Measurements from ENCODE around the gene ZNF277.
A peak's percentile ranks its signal among the peaks of the same experiment; 100 is the strongest.

ZNF277 gene

DNA sequence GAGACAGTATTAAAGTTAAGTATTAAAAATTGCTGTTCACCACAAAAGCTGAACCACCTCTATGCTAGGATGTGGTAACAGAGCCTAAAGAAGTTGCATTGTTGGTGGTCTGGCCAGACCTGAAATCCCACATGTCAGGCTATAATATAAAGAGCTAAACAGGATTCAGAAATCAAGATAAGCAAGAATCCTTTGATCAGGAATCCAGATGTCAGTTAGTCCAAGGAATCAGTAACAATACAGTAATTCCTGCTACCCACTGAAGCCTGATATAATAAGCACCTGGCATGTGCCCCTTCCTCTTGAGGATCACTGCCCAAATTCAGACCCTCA is 48.9 kb downstream of the ZNF277 start:
- DNase-seq = no peak

DNA sequence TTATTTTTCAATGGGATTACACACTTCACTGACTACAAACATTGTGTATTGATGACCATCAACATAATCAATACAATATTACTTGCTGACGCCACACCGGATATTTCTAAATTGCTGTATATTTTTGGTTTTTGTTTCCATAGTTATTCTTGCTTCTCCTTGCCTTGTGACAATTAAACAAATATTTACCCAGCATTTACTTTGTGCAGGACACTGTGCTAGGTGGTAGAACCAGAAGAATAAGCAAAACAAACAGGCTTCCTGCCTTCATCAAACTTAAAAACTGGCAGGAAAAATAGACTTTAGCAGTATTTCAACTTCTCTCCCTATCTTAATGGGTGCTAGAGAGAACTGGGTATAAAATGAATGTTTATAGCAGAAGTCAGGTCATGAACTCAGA is 50.6 kb downstream of the ZNF277 start:
- no peak for DNase-seq

GRCh38 chr7:112260911-112261310 is 54.4 kb downstream of the ZNF277 start:
- DNase-seq = no peak

DNA sequence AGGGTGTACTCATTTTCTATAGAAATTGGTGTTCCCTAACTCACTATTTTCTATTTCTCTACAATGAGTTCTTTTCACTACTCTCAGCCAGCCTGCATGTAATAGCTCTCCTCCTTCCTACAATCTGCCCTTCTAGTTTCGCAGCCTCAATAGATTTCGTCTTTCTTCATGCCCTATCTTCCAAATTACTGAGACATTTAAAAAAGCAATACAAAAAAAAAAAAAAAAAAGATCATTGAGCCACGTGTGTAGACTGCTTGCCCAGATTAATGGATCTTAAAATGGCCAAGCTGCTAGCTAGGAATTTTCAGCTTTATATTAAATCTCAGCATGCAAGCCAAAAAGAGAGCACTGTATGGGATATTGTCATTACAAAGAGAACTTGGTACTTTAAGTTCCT is 55.5 kb downstream of the ZNF277 start:
- DNase-seq = no peak

- no peak for DNase-seq
Measured at GRCh38 chr7:112262855-112263487, 56.5 kb downstream of the ZNF277 start.

DNA sequence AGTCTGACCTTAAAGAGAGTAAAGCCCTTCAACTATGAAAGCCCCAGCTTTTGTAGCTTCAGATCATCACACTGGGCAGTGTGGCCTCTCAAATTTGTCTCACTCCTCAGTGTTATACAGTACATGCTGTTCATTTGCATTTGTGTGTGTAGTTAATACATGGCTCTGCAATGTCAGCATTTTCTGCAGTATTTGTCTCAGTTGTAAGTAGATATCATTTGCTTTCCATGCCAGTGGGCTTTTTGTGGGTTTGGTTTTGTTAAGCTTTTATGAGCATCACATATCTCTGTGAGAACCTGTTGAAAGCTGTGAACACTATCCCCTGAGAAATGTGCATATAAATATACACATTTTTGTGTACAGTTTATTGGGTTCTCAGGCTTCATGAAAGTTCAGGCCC is 57.0 kb downstream of the ZNF277 start:
- no peak for DNase-seq

GRCh38 chr7:112266141-112266540 is 59.6 kb downstream of the ZNF277 start:
- no peak for DNase-seq

DNA sequence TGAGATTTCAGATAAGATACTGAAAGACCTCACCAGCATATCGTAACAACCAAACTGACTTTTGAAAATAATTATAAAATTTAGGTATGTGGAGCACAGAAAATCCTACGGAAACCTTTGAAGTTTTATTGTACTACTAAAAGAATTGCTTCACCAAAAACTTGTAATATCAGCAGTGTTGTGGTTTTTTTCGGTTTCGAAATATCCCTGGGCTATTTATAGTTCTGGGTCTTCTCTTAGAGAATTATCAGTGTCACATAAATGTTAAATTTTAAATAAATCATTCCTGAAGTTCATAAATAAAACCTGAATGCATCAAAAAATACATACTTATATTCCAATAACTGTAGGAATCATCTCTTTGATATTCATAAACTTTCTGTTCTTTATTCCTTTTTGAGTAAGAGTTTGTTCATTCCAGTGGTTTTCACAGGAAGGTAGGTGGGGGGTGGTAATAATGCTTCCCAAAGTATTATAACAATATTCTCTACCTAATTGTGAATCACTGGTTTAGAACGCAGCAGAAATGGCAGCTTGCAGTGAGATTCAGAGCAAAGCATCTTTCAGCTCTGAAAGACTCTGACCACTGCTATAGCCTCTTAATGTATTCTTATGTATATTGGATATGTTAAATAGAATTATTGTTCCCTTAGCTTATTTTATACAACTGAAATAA is 60.2 kb downstream of the ZNF277 start:
- DNase-seq = no peak

GRCh38 chr7:112267944-112268691 is 61.6 kb downstream of the ZNF277 start:
- DNase-seq = no peak

DNA sequence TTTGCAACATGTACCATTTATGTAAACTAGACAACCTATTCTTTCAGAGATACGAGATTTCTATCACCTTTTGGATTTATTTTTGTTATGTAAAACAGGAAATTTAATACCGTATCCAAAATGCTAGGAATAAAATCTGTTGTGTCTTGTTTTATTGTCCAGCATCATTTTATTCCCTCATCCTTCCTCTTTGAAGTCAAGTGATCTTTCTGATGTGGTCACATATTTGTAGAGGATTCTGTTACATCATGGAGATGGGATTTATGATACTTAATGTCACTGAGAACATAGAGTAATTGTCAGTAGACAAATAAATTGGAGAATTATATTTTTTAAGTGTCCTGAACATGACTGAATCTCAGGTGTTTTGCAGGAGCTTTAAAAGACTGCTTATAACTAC is 64.7 kb downstream of the ZNF277 start:
- DNase-seq = peak; percentile 77

DNA sequence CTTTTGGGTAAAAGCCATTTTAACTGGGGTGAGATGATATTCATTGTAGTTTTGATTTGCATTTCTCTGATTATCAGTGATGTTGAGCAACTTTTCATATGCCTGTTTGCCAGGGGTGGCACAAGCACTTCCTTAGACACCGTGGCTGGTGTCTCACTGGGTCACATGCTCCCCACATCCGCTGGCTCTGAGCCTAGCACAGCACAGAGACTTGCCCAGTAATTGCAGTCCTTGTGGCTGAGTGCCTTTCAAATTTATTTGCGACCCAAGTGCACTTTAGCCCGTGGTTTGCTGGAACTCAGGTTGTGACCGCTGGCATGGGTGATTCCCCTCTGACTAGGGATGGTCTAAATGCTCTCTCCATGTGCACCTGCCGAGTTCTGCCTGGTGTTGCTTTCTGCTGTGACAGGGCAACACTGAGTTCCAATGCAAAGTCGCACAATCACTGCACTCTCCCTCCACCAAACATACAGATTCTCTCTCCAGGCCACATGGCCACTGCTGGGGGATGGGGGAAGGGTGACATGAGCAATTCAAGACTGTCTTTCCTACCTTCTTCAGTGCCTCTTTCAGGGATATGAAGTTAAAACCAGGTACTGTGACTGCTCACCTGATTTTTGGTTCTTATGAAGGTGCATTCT is 66.5 kb downstream of the ZNF277 start:
- peak; percentile 64 for DNase-seq

DNA sequence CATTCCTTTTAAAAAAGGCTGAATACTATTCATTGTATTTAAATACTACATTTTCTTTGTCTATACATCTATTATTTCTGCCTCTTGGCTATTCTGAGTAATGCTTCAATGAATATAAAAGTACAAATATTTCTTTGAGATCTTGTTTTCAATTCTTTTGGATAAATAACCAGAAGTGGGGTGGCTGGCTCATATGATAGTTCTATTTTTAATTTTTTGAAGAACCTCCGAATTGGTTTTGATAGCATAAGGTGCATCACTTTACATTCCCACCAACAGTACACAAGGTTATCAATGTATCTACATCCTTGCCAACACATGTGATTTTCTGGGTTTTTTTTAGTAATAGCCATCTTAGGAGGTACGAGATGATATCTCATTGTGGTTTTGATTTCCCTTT is 72.5 kb downstream of the ZNF277 start:
- DNase-seq = no peak

DNA sequence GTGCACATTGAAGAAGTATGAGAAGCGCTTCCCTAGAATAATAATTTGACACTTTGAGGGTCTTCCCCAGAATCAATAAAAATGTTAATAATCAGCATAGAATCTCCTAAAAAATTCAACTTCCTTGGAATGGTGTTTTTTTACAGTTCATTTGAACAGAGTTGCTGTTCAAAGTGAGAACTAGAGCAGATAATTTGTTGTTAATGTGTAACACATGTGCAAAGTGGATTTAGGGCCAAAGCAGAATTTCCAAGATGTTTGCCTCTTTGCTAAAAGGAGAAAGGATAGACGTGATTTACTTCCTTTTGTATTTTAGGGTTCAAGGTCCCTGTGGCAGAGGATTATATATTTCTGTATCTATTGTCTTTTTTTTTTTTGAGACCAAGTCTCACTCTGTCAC is 73.8 kb downstream of the ZNF277 start:
- no peak for DNase-seq

DNA sequence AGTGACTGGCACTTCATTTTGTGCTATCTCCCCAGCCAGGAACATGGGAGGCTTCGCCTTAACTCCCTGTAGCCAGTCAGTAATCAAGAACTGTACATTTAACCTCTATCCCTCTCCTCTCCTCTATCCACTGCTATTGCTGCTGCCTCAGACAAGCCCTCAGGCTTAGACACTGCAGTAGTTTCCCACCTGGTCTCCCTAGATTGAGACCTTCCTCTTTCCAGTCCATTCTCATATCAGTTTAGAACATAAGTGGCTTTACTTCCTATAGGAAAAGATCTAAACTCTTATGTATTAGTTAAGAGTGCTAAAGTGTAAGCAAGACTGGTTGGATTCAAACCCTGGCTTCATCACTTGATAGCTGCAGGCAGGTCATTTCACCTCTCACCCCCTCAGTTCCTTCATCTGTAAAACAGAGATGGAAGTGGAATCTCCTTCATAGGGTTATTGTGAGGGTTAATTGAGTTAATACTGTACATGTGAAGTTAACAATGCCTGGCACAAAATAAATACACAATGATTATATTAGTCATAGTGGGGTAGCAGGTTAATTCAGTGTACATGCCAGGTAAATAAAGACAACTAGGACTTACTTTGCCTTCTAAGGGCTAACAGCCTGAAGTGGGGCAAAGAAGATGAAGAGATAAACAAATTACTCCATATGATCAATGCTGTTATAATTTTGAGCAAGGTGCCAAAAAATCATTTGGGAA is 76.1 kb downstream of the ZNF277 start:
- no peak for DNase-seq

DNA sequence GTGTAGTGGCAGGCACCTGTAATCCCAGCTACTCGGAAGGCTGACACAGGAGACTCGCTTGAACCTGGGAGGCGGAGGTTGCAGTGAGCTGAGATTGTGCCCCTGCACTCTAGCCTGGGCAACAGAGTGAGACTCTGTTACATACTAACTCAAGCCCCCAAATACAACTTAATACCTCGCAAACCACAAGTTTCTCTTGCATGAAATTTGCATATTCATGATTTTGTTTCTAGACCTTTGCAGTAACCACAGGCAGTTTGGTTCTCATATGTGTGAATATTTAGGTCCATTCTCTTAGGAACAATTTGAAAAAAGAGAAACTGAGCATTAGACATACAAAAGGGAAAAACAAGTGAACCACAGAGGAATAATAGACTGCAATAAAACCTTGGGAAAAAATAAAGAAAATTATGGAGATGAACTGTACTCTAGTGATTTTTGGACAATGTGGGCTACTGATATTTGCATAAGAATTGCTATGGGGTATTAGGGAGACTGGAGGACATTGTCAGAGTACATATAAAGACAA is 77.0 kb downstream of the ZNF277 start:
- DNase-seq = no peak

GRCh38 chr7:112286250-112287086 is 80.0 kb downstream of the ZNF277 start:
- DNase-seq = peak; percentile 29

- DNase-seq = no peak
Measured at GRCh38 chr7:112288301-112288700, 81.8 kb downstream of the ZNF277 start.

DNA sequence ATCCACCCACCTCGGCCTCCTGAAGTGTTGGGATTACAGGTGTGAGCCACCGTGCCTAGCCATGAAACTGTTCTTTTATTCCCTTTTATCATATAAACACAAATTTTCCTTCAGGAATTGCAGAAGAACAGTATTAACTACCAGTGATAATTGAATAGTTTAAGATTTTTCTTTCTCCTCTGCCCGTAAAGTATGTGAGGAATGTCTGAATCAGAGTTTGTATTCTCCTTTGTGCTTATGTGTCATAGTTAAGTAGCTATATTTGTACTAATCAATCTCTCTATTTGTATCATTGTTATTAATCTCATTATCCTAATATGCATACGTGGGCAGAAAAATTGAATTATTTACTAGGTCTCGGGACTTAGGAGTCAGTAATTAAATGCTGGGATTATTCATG is 83.6 kb downstream of the ZNF277 start:
- DNase-seq = no peak

- DNase-seq = no peak
Measured at GRCh38 chr7:112292162-112292561, 85.7 kb downstream of the ZNF277 start.

DNA sequence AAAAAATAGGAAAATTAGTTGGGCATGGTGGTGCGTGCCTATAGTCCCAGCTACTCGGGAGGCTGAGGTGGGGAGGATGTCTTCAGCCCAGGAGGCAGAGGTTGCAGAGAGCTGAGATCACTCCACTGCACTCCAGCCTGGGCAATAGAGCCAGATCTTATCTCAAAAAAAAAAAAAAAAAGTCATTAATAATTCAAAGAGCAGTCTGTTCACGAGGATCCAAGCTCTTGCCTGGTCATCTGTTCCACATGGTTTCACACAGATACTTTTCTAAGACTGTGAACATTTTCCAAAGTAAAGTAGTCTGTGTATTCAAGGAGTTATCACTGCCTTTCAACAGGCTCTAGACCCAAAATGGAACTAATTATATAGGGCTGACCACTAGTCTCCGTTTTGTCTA is 86.9 kb downstream of the ZNF277 start:
- DNase-seq = no peak

DNA sequence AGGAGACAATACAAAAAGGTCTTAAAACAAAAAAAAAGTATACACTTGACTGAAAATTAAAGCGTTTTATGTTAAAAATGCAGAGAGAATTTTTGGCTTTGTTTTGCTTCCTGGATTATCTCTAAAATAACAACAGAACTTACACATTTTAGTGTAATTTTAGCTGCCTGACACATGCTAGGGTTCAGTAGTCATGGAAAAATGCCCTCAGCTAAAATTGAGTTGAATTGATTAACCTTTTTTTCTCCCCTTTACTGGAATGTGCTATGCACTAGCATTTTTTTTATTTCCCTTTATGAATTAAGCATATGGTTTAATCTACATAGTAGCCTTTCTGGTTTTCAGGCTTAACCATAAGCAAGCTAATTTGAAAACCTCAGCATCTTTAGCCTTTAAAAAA is 89.9 kb downstream of the ZNF277 start:
- DNase-seq = no peak

- DNase-seq = no peak
Measured at GRCh38 chr7:112297681-112298080, 91.2 kb downstream of the ZNF277 start.
